Activated CD4-positive, alpha-beta memory T cell treated with anti-CD3 and anti-CD28 coated beads for 36 hours (primary cell): ENCODE measurements around the gene AGAP2. TPM values are rescaled to one million over a fixed set of nuclear protein-coding genes. Genes with fewer than 3 reads are reported as not detected.

Experiments
- CTCF ChIA-PET: fragments of 350-600 bp; sonication (Branson Sonifier 250); formaldehyde crosslinking; loops from one replicate; lab custom pipeline; 2021; ENCODE audit warnings: antibody characterized with exemption, inconsistent platforms; lab: Charles Lee
- POLR2A ChIA-PET: fragments of 350-600 bp; sonication (Branson Sonifier 250); formaldehyde crosslinking; loops from one replicate; lab custom pipeline; 2021; ENCODE audit warnings: antibody characterized with exemption; lab: Charles Lee
- DNase-seq: peaks from one replicate; pipeline ENCODE4 v3.0.0-alpha.2; 2020
- H3K27ac Mint-ChIP-seq: one replicate; pipeline ENCODE4 v1.8.0; 2021; ENCODE audit warnings: mixed read lengths
- H3K27me3 Mint-ChIP-seq: one replicate; pipeline ENCODE4 v1.8.0; 2021; ENCODE audit warnings: mixed read lengths
- H3K36me3 Mint-ChIP-seq: one replicate; pipeline ENCODE4 v1.8.0; 2021; ENCODE audit warnings: mixed read lengths
- H3K4me1 Mint-ChIP-seq: one replicate; pipeline ENCODE4 v1.8.0; 2021; ENCODE audit warnings: low read depth, mixed read lengths
- H3K4me3 Mint-ChIP-seq: one replicate; pipeline ENCODE4 v1.8.0; 2021; ENCODE audit warnings: mild to moderate bottlenecking, mixed read lengths
- H3K9me3 Mint-ChIP-seq: one replicate; pipeline ENCODE4 v1.8.0; 2021; ENCODE audit warnings: mixed read lengths
- intact Hi-C: fragments of 100-400 bp; cut with micrococcal nuclease; formaldehyde crosslinking; loops from one replicate; pipeline ENCODE4 v1.15.1; 2023
- total RNA-seq, 2 experiments: library from RNA; stranded (reverse); gene quantifications; one replicate each; pipeline ENCODE4 v1.2.3, GENCODE V29; 2021

Gene AGAP2
- total RNA-seq, 2 experiments from 2014 or later, result 32.4 to 34.0 TPM

- Mint-ChIP-seq H3K9me3 (no peaks in the 10 kb centered on the region), H3K36me3 (peaks cover 26% of the 10 kb centered on the region), H3K27me3 (no peaks in the 10 kb centered on the region), H3K27ac (peak overlapping the region; percentile 88), H3K4me1 (peaks cover 56% of the 10 kb centered on the region), H3K4me3 (peak overlapping the region; percentile 93)
- ChIA-PET POLR2A (interaction anchor here (1.1 to 1.3 kb wide), 3 partner anchors 20 to 220 kb away, joined by 4 to 5 read pairs (median 4); partner anchors contain the start of genes EEF1AKMT3 and METTL1), CTCF (interaction anchor here (0.7 to 3.2 kb wide), 3 partner anchors 11 to 15 kb away, joined by 3 to 14 read pairs (median 7); partner anchors contain the start of gene MARCHF9)
- intact Hi-C loops, result loop anchor here (1.0 to 5.0 kb wide), 7 partner anchors 8 to 265 kb away; partner anchors contain the start of genes ARHGAP9, B4GALNT1, CDK4 and DCTN2
- peak; percentile 89 for DNase-seq
Measured at GRCh38 chr12:57744194-57744776, 5.7 kb upstream of the AGAP2 start.

GRCh38 chr12:57743769-57744168 is 5.2 kb upstream of the AGAP2 start:
- POLR2A ChIA-PET, result interaction anchor here (3.0 kb wide), 1 partner anchor 8 kb away, joined by 10 read pairs; the partner anchor contains the start of gene CDK4
- no peaks in the 10 kb centered on the region for H3K9me3 Mint-ChIP-seq
- CTCF ChIA-PET, result interaction anchor here (3.2 kb wide), 1 partner anchor 13 kb away, joined by 14 read pairs; no protein-coding TSS in a partner anchor
- H3K36me3 Mint-ChIP-seq, result peaks cover 26% of the 10 kb centered on the region
- no peaks in the 10 kb centered on the region for H3K27me3 Mint-ChIP-seq
- H3K4me1 Mint-ChIP-seq, result peaks cover 58% of the 10 kb centered on the region
- intact Hi-C loops, result loop anchor here (1.0 to 5.0 kb wide), 7 partner anchors 9 to 265 kb away; partner anchors contain the start of genes ARHGAP9, B4GALNT1, CDK4 and DCTN2
- peak overlapping the region; percentile 88 for H3K27ac Mint-ChIP-seq
- DNase-seq, result no peak
- H3K4me3 Mint-ChIP-seq, result peak overlapping the region; percentile 93

- Mint-ChIP-seq H3K27me3 (no peaks in the 10 kb centered on the region), H3K4me1 (peaks cover 58% of the 10 kb centered on the region), H3K27ac (peak overlapping the region; percentile 94), H3K4me3 (peak overlapping the region; percentile 98), H3K36me3 (peaks cover 15% of the 10 kb centered on the region), H3K9me3 (no peaks in the 10 kb centered on the region)
- peak; percentile 91 for DNase-seq
- ChIA-PET POLR2A (interaction anchor here (0.8 to 3.0 kb wide), 5 partner anchors 10 to 107 kb away, joined by 3 to 11 read pairs (median 3); partner anchors contain the start of genes CDK4 and OS9), CTCF (interaction anchor here (0.7 to 2.4 kb wide), 13 partner anchors 10 to 286 kb away, joined by 3 to 16 read pairs (median 4); partner anchors contain the start of genes B4GALNT1, CDK4, GLI1 and OS9)
- intact Hi-C loops, result loop anchor here (1.0 to 5.0 kb wide), 3 partner anchors 110 to 195 kb away; partner anchors contain the start of genes B4GALNT1 and DCTN2
Measured at GRCh38 chr12:57741844-57742738, 3.5 kb upstream of the AGAP2 start.

- ChIA-PET CTCF (interaction anchor here (0.7 to 2.4 kb wide), 13 partner anchors 11 to 285 kb away, joined by 3 to 16 read pairs (median 4); partner anchors contain the start of genes B4GALNT1, CDK4, GLI1 and OS9), POLR2A (interaction anchor here (0.8 to 3.0 kb wide), 5 partner anchors 11 to 107 kb away, joined by 3 to 11 read pairs (median 3); partner anchors contain the start of genes CDK4 and OS9)
- intact Hi-C loops, result loop anchor here (1.0 to 5.0 kb wide), 3 partner anchors 109 to 194 kb away; partner anchors contain the start of genes B4GALNT1 and DCTN2
- H3K9me3 Mint-ChIP-seq, result no peaks in the 10 kb centered on the region
- peaks cover 62% of the 10 kb centered on the region for H3K4me1 Mint-ChIP-seq
- peaks cover 18% of the 10 kb centered on the region for H3K36me3 Mint-ChIP-seq
- H3K27me3 Mint-ChIP-seq, result no peaks in the 10 kb centered on the region
- H3K27ac Mint-ChIP-seq, result peak overlapping the region; percentile 94
- DNase-seq, result no peak
- peak overlapping the region; percentile 98 for H3K4me3 Mint-ChIP-seq
Measured at GRCh38 chr12:57741413-57741789, 2.9 kb upstream of the AGAP2 start.

DNA sequence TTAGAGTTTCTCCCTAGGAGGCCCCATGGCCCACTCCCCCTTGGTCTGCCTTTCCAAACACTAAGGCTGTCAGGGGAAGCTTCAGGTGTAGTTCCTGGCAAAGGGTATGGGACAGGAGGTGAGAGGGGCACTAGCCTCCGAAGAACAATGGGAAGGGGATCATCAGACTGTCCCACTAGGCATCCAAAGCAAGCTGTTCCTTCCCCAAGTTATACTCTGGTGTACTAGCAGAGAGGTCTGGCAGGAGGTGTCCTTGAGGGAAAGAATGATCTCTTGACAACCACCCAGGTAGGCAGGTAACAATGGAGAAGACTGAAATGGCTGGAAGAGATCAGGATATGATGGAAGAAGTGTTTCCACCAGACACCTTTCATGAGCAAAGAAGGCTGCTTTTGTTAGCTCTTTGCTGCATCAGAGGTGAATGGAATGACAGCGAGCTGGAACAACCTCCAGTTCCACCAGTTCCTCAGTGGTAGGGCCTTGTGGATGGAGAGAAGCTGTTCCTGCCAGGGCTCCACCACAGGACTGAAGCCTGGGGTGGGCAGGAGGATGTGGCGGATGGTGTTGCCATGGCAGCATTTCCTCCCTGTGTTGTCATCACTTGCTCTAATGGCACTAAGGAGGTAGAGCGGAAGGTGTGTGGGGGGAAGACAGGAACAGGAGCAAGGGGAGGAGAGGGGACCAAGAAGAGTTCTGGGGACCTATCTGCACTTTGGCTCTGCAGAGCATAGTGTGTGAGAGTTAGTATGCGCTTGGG is 2.3 kb upstream of the AGAP2 start:
- intact Hi-C loops, result loop anchor here (1.0 to 5.0 kb wide), 3 partner anchors 109 to 194 kb away; partner anchors contain the start of genes B4GALNT1 and DCTN2
- CTCF ChIA-PET, result interaction anchor here (0.7 to 2.4 kb wide), 10 partner anchors 11 to 285 kb away, joined by 3 to 16 read pairs (median 6); partner anchors contain the start of genes B4GALNT1, CDK4 and OS9
- no peaks in the 10 kb centered on the region for H3K9me3 Mint-ChIP-seq
- peak; percentile 91 for DNase-seq
- H3K36me3 Mint-ChIP-seq, result peaks cover 15% of the 10 kb centered on the region
- no peaks in the 10 kb centered on the region for H3K27me3 Mint-ChIP-seq
- peak overlapping the region; percentile 94 for H3K27ac Mint-ChIP-seq
- H3K4me1 Mint-ChIP-seq, result peaks cover 59% of the 10 kb centered on the region
- peak overlapping the region; percentile 98 for H3K4me3 Mint-ChIP-seq
- POLR2A ChIA-PET, result interaction anchor here (0.8 to 3.0 kb wide), 4 partner anchors 11 to 106 kb away, joined by 3 to 11 read pairs (median 6); partner anchors contain the start of genes CDK4 and OS9

GRCh38 chr12:57739914-57740538 is 1.5 kb upstream of the AGAP2 start:
- Mint-ChIP-seq H3K36me3 (peaks cover 12% of the 10 kb centered on the region), H3K4me1 (peaks cover 52% of the 10 kb centered on the region), H3K4me3 (peak overlapping the region; percentile 32), H3K9me3 (no peaks in the 10 kb centered on the region), H3K27ac (peak overlapping the region; percentile 38), H3K27me3 (no peaks in the 10 kb centered on the region)
- ChIA-PET POLR2A (interaction anchor here (0.6 kb wide), 1 partner anchor 26 kb away, joined by 3 read pairs; no protein-coding TSS in a partner anchor), CTCF (interaction anchor here (2.3 kb wide), 1 partner anchor 47 kb away, joined by 13 read pairs; the partner anchor contains the start of gene OS9)
- no peak for DNase-seq
- intact Hi-C loops, result loop anchor here (5.0 kb wide), 2 partner anchors 108 to 193 kb away; partner anchors contain the start of genes B4GALNT1 and DCTN2

DNA sequence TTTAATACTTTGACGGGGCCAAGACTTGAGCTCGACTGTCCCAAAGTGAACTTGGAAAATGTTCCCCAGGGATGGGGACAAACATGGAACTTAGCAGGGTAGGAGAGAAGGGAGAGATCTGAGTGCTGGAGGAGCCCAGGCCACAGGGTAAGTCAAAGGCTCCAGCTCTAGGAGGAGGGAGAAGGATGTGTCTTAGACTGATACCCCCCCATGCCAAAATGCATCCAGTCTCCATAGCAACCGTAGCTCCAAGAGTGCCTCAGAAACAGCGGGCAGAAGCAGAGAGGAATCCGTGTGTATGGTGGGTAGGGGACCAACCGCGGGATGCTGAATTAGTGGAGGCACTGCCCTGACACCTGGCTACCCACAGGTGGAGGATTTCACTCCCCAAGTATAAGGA is 845 bp upstream of the AGAP2 start:
- POLR2A ChIA-PET, result interaction anchor here (0.6 kb wide), 1 partner anchor 26 kb away, joined by 3 read pairs; no protein-coding TSS in a partner anchor
- DNase-seq, result no peak
- CTCF ChIA-PET, result no interaction called here
- Mint-ChIP-seq H3K9me3 (no peaks in the 10 kb centered on the region), H3K4me3 (peak overlapping the region; percentile 1), H3K27ac (peak overlapping the region; percentile 7), H3K27me3 (no peaks in the 10 kb centered on the region), H3K36me3 (peaks cover 17% of the 10 kb centered on the region), H3K4me1 (peaks cover 48% of the 10 kb centered on the region)
- intact Hi-C loops, result no loop called here

GRCh38 chr12:57737467-57738460 is 778 bp downstream of the AGAP2 start:
- Mint-ChIP-seq H3K36me3 (peaks cover 24% of the 10 kb centered on the region), H3K27me3 (no peaks in the 10 kb centered on the region), H3K27ac (no peak overlapping the region), H3K4me1 (peaks cover 40% of the 10 kb centered on the region), H3K4me3 (no peak overlapping the region), H3K9me3 (no peaks in the 10 kb centered on the region)
- ChIA-PET CTCF (no interaction called here), POLR2A (interaction anchor here (1.2 kb wide), 1 partner anchor 13 kb away, joined by 6 read pairs; no protein-coding TSS in a partner anchor)
- intact Hi-C loops, result no loop called here
- DNase-seq, result no peak

GRCh38 chr12:57736741-57737466 is 1.6 kb downstream of the AGAP2 start:
- H3K27ac Mint-ChIP-seq, result no peak overlapping the region
- no peaks in the 10 kb centered on the region for H3K27me3 Mint-ChIP-seq
- ChIA-PET CTCF (no interaction called here), POLR2A (interaction anchor here (0.5 to 1.2 kb wide), 2 partner anchors 12 to 67 kb away, joined by 3 to 6 read pairs; no protein-coding TSS in a partner anchor)
- H3K4me3 Mint-ChIP-seq, result no peak overlapping the region
- intact Hi-C loops, result no loop called here
- no peak for DNase-seq
- H3K9me3 Mint-ChIP-seq, result no peaks in the 10 kb centered on the region
- H3K4me1 Mint-ChIP-seq, result peaks cover 33% of the 10 kb centered on the region
- H3K36me3 Mint-ChIP-seq, result peaks cover 32% of the 10 kb centered on the region
